ENCODE data around the gene DISP1.
"Not testable (repeated sequence)": the region's sequence is repeated elsewhere in the genome, so short reads cannot be mapped to it uniquely, and the experiment has no call there.

DISP1 gene

DNA sequence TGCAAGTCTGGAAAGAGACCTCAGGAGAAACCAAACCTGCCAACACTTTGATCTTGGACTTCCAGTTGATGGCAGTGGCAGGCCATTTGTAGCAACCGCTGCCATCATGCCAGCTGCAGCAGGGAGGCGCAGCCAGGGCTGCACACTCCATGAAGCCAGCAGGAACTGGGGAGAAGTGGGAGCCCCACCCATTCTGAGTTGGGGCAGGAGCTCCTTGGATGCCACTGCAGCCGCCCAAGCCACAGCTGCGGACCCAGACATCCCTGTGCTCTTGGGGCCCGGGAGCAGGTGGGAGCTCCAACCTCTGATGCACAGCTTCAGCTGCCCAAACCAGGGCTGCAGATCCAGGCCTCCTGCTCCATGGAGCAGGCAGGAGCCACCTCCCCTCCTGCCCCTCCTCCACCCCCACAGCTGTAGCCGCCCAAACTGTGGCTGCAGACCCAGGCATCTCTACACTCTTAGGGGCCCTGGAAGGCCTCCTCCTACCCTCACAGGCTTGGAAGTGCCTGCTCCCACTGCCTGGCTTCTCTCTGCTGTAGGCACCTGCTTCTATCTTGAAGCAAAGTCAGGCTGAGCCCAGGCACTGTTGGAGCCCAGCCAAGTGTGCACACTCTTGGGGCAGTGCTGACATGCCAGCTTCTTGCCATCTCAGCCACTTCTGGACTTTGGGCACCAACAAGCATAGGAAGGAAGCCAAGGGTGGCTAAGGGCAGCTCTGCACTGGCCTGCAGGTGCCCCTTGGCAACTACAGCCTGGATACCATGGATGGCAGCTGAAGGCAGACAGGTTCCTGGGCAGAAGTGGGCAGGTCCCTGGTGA lies 20.0 kb upstream of the DISP1 start:
- no peak for DNase-seq (ENCODE audit: low read depth in 1 of 2, low spot score in 1 of 2)

DNA sequence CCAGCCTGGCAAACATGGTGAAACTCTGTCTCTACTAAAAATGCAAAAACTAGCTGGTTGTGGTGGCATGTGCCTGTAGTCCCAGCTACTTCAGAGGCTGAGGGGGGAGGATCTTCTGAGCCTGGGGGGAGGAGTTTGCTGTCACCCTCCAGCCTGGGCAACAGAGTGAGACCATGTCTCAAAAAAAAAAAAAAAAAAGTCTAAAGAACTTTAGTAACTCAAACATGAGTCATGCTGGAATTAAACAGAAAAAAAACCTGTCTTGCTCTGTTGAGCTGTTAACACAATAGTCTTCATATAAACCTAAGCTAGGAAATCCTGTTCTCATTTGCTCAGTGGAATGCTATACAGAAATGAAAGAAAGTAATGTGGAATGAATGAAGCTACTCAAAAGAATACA lies 16.7 kb upstream of the DISP1 start:
- DNase-seq (ENCODE audit: low read depth in 1 of 2, low spot score in 1 of 2), result no peak

DNA sequence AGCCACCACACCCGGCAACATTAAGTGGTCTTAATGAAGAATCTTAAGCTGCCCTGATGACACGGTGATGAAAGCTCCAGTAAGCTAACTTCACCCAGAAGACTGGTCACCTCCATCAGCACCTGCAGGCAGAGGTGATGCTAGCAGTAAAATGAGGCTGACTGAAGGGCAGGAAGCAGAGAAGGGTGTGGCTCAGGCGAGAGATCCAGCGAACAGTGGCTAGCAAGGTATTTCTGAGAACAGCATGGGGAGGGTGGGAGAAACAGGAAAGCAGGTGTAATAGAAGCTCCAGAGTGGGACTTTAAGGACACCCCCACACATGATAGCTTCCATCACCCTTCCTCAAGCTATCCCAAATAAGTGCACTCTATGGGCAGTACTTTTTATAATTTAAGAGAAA lies 15.9 kb upstream of the DISP1 start:
- no peak for DNase-seq (ENCODE audit: low read depth in 1 of 2, low spot score in 1 of 2)

DNA sequence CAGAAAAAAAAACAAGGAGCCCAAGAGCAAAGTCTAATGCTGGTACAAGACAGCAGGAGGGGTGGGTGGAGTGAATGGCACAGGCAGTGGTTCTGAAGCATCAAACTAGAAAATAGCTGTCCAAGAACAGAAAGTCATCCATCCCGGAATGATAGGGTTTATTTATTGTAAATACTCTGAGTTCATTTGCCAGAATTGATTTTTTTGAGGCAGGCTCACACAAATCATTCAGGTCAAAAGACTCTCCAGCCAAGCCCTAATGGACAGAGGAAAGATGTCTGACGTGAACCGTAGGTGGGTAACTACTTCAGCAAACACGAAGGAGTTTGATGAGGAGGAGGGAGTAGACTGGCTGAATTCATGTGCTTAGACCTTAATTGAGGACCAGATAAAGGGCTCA lies 13.8 kb upstream of the DISP1 start:
- DNase-seq (ENCODE audit: low read depth in 1 of 2, low spot score in 1 of 2), result no peak

DNA sequence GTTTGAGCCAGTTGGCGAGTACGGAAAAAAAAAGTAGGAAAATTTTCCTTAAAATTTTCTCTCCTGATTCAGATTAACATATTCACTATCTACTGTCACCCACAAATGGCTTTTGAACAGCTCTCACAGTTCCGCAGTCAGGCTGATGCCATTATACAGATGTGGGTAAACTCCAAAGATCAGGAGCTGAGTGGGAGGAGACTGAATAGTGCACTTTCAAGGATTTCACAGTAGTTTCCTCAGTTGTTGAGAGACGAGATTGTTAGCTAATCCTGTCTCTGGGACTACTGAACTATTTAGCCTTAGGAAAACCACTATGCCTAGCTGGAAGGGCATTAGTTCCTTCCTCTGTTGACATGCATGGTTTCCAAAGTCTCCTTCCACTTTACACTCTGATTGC lies 3.2 kb upstream of the DISP1 start:
- DNase-seq (ENCODE audit: low read depth in 1 of 2, low spot score in 1 of 2), result no peak

DNA sequence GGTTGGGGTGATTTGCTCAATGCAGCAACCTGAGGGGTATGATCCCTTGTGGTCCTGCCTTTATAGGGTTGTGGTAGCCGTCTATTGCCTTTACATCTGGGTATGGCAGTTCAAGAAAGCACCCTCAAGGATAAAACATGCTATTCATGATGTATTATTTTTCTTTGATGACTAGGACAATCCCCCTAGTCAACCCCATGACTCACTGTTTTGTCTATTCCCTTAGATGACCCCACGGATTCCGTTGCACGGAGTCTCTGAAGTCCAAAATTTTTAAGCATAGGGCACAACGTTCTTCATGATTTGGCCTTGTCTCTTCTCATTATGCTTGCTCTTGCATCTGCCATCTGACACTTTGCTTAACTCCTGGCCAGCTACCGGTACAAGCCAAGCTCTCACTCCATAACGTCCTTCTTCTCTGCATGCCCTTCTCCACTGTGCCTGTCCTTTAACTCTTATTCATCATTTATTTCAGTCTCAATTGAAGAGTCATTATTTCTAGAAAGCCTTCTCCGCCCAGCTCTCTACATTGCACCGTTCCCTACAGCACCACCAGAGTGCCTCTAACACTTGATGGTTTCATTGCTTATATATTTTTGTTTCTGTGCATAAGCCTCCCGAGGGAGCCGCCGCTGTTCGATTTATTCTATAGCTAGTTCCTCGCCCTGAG lies 838 bp upstream of the DISP1 start:
- no peak for DNase-seq (ENCODE audit: low read depth in 1 of 2, low spot score in 1 of 2)

DNA sequence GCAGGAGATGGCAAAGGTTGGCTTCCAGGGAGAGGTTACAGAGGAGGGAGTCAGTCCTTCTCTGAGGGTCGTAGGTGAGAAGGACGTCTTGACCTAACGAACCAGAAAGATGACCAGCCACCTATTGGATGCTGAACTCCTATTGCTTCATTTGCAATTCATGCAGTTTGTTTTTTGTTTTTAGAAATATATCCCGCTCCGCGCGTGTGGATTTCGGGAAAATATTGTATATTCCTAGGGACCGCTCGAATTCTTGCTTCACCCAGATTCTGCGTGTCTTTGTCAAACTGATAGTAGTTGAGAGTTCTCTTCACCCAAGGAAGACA lies 564 bp downstream of the DISP1 start:
- no peak for DNase-seq (ENCODE audit: low read depth in 1 of 2, low spot score in 1 of 2)

DNA sequence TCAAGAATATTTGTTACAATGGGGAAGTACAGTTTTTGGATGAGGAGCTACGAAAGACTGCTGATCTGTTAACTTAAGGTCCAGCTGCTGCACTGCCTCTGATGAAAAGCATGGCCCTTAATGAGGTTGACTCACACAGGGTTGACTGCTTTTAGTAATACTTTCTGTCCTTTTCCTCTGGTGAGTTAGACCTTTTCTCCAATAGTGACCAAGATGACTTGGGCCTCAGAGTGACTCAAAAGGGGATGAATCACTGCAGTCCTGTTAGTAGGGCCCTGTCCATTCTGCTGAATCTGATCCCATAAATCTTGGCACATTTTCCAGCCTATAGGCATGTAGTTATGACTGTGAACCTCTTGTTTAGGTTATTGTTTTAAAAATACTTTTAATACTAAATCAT lies 2.7 kb downstream of the DISP1 start:
- DNase-seq (ENCODE audit: low read depth in 1 of 2, low spot score in 1 of 2), result no peak

DNA sequence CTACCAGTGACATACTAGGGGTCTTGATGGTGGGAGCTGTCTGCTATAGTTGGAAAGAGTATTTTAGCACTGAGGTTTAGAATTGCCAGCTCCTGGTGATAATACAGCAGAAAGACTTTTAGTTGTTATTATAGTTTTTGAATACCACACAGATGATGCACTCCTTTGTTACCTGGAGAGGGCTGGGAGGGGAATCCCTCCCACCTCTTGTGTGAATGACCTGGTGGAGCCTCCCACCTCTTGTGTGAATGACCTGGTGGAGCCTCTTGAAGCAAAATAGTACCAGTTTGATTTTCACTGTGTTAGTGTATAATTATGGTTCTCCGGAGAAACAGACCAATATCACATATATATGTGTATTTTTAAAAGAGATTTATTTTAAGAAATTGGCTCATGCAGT lies 3.3 kb downstream of the DISP1 start:
- DNase-seq (ENCODE audit: low read depth in 1 of 2, low spot score in 1 of 2), result no peak

DNA sequence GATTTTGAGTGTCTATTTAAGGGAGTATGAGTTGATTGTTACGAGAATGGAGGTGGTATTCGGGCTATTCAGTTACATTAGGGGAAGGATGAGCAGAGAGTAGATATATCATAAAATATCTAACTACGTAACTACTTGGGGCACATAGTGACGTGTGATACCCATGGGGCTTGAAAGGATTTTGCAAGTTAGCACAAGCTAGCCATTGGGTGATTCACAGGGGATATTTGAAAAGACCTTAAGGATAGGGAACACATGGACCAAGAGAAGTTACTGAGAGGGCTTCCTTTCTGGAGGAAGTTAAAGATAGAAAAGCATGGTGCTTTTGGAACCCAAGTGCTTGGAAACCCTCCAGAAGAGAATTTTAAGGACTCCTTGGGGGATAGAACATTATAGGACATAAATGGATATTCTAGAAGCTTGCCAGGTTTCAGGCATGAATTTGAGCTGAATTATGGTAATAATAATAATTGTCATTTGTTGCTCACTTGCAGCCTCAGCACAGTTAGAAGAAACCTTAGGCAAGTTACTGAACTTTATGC lies 5.4 kb downstream of the DISP1 start:
- DNase-seq (ENCODE audit: low read depth in 1 of 2, low spot score in 1 of 2), result no peak

DNA sequence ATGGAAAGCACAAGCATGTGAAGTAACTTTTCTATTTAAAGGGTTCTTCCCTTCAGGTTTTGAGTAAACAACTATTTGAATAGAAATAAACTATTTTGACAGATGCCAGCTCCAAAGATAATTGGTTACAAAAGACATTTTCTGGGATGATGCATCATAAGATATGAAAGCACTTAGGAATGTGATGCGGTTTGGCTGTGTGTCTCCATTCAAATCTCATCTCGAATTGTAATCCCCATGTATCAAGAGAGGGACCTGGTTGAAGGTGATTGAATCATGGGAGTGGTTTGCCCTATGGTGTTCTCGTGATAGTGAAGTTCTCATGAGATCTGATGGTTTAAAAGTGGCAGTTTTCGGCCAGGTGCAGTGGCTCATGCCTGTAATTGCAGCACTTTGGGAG lies 6.4 kb downstream of the DISP1 start:
- DNase-seq (ENCODE audit: low read depth in 1 of 2, low spot score in 1 of 2), result no peak

DNA sequence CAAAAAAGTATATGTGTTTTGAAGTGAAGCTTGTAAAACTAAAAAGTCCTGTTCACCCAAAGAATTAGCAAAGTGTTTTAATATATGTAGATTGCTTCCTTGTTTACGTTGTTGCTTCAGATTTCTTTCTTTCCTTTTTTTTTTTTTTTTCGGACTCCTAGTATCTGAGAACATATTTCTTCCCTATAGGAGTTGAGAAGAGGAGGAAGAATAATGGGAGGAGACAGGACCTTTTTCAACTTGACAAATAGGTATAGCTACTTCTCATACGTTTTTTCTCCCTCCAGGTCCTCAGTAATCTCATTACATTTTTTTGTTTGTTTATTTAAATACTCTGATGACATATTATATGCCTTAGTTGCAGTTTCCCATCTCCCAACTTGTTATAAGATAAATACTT lies 8.9 kb downstream of the DISP1 start:
- DNase-seq (ENCODE audit: low read depth in 1 of 2, low spot score in 1 of 2), result no peak

DNA sequence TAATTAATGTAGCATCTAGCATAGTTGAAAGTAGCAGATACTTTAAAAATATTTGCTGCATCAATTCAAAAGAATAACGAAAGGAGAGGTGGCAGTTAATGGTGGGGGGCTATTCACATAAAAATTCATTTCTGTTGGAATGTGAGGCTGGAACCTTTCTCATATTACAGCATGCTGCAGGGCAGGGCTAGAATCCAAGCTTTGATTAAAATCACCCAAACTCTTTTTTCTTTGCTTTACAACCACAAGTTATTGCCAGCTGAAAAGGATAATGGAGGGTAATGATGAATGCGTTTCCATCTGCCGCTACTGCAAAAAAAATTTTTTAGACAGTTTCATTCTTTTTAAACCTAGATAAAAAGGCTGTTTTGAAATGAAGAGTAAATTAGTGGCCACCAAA lies 9.8 kb downstream of the DISP1 start:
- DNase-seq (ENCODE audit: low read depth in 1 of 2, low spot score in 1 of 2), result no peak

DNA sequence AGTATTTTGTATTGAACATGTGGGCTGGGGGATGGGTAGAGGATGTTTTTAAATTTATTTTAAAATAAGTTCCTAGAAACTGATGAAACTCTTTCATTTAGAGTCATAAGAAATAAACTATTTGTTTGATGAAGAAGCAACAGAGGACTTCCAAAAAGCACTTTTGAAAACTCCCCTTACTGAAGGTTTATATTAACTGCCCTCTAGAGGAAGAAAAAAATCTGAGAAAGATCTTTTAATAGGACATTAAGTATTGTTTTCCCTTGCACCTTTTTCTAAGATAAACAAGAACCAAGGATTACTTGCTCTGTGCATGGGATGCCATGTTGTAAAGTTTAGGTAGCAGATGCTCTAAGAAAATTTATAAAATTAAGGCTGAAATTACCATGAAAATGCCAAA lies 14.1 kb downstream of the DISP1 start:
- no peak for DNase-seq (ENCODE audit: low read depth in 1 of 2, low spot score in 1 of 2)

DNA sequence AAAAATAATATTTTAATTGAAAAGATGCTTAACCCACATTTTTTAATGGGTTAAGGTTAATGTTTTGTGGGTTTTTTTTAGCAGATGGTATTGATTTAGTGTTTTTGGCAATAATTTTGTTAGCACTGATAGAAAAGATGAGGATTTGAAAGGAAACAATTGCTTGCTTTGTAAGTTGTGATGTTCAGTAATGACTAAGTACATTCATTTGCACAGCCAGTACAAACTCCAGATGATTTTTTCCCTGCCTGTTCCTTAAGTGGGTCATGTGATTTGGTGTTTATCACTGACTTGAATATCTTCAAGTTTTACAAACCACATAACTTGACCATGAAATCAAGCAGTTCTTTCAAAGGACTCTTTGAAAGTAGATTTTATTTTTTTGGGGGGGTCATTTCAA lies 15.0 kb downstream of the DISP1 start:
- DNase-seq (ENCODE audit: low read depth in 1 of 2, low spot score in 1 of 2), result no peak

DNA sequence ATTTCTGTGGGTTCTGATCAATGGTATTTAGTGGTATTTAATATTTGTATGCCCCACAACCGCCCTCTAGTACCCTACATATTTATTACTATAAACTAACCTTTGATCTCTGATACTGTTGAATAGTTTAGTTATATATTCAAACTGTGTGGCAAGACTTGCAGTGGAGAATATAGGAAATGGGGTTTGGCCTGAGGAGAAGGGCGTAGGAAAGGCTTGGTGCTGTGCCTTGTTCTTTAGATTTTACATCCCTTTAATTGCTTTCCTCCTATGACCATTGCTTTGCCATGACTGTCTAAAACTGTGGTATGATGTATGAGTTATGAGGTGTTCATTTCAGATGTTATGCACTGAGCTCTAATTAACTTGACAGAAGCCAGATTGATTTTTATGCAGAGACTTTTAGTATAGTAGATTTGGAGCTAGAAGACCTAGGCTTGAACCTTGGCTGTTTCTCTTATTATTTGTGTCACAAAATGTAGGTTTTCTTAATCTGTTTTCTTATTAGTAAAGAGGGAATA lies 18.6 kb downstream of the DISP1 start:
- no peak for DNase-seq (ENCODE audit: low read depth in 1 of 2, low spot score in 1 of 2)

DNA sequence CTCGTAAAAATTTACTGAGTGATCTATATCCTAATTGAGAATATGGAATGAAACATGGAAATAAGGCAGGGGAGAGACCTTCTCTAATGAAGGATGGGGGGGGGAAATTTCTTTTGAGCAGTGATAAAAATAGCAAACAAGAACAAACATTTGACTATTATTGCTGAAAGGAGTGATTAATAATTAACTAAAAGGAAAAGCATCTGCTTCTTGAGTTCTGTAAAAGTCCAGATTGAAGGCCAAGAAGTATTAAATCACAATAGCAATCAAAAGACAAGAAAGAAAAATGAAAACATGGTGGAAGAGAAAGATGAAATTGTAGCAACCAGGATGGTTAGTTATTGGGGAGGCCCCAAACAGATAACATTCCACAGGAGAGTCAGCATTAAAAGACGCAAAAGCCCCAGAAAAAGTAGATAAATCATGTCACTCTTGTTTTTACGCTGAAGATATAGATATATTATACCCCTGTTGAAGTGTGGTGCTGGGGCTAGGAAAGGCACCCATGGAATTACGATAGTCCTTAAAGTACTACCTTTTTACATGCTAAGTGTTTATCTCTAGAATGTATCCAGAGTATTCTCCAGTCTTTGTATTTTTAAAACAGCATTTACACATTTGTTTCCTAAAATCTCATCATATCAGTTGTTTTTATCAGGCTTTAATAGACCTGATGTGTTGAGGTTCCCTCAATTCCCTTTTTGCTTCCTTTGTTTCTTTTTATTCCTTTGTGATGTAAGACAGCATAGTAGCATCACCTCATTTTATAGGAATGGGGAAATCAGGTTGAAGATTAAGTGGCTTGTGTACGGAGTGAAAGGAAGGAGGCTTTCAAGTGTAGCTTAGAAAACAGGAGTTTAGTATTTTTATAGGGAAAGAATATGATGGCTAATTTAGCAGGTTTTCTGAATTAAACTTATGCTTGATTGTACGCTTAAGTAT lies 28.9 kb downstream of the DISP1 start:
- DNase-seq (ENCODE audit: low read depth in 1 of 2, low spot score in 1 of 2), result no peak

DNA sequence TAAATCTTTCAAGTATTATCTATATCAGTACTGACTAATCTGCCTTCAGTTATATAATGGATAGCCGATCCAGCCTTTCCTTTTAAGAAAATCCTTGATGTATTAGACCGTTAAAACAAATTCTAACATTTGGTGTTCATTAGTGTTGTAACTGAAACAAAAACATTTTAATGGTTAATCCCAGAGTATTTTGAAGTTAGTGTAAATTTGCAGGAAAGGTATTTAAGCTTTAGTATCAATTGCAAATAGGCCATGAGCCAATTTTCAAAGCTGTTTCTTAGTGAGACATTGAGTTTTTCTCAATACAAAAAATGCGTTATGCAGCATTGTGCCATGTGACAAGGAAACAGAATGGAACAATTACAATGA lies 29.6 kb downstream of the DISP1 start:
- no peak for DNase-seq (ENCODE audit: low read depth in 1 of 2, low spot score in 1 of 2)

DNA sequence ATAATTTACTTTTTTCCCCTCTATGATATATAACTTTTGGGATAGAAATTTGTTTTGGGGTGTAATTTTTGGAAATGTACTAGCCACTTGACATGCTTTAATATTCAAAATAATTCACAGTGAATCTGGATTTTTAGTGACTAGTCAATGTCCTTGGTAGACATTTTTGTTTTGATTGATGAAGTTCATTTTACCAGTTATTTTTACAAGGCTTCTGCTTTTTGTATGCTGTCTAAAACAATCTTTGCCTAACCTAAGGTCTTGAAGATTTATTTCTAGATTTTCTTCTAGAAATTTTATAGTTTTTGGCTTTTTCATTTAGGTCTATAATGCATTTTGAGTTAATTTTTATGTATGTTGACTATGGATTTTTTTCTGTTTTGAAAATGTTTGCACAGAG lies 30.9 kb downstream of the DISP1 start:
- no peak for DNase-seq (ENCODE audit: low read depth in 1 of 2, low spot score in 1 of 2)

DNA sequence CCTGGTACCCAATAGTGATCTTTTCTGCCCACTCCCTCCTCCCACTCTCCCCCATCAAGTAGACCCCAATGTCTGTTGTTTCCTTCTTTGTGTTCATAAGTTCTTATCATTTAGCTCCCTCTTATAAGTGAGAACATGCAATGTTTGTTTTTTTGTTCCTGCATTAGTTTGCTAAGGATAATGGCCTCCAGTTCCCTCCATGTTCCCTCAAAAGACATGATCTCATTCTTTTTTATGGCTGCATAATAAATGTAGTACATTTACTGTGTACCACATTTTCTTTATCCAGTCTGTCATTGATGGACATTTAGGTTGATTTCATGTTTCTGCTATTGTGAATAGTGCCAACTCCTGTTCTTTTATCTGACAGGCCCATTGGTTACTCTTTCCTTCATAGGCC lies 35.7 kb downstream of the DISP1 start:
- DNase-seq (ENCODE audit: low read depth in 1 of 2, low spot score in 1 of 2), result not testable (repeated sequence)

DNA sequence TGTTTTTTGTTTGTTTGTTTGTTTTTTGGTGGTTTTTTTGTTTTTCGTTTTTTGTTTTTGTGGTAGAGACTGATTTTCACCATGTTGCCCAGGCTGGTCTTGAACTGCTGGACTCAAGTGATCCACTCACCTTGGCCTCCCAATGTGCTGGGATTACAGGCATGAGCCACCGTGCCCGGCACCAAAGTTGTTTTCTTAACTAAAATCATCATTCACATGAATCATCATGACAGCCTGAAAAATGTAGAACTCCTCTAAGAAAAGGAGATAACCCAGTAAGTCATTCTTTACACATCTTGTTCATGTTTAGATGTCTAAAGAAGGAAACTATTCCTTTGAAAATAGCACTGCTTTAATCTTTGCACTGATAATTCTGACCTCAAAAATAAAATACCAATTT lies 37.5 kb downstream of the DISP1 start:
- no peak for DNase-seq (ENCODE audit: low read depth in 1 of 2, low spot score in 1 of 2)

DNA sequence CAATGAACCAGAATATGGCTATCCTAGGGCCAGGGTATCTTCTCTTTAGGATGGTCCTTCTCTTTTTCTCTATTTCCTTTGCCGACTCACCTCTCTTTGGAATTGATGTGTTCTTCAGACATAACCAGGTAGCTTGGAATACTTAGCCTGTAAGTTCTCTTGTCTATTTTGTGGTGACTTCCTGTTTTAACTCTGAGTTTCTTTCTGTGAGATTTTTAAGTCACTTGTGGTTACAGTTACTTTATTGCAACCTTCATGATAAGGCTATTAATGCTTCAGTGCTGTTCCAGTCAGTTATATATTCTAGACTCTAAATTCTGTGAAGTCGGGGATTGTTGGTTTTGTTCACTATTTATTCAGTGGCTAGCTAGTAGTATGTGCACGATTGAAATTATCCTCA lies 46.2 kb downstream of the DISP1 start:
- no peak for DNase-seq (ENCODE audit: low read depth in 1 of 2, low spot score in 1 of 2)
